NCI-H2081 (cell line): Measurements from ENCODE around the gene SLC49A3.

Experiments used
- DNase-seq, 2 experiments: peaks; one replicate each; lab custom pipeline; 2025; lab: John Stamatoyannopoulos, UW

Gene SLC49A3

DNA sequence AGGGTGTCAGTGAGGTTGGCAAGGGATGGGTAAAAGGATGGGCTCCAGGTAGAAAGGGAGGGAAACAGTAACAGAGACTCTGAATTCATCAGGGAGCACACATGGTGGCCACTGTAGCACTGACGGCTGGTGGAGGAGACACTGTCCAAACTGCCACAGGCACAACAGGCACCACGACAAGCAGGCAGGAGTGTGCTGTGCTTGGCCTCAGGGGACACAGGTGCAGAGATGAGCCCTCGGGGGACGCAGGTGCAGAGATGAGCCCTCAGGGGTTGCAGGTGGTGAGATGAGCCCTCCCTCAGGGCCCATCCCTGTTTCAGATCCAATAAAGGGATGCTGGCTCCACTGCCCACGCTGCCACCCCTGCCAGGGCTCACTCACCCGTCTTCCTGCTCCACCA is 56.0 kb downstream of the SLC49A3 start:
- no peak for DNase-seq

DNA sequence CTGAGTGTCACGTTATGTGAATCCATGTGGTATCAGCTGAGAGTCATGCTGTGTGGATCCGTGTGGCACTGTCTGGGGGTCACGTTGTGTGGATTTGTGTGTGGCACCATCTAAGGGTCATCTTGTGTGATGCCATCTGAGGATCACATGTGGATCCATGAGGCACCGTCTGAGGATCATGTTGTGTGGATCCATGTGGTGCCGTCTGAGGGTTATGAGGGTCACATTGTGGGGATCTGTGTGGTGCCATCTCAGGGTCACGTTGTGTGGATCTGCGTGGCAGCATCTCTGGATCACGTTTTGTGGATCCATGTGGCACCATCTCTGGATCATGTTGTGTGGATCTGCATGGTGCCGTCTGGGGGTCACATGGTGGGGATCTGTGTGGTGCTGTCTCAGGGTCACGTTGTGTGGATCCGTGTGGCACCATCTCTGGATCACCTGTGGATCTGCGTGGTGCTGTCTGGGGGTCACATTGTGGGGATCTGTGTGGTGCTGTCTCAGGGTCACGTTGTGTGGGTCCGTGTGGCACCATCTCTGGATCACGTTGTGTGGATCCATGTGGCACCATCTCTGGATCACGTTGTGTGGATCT is 56.7 kb downstream of the SLC49A3 start:
- DNase-seq: no peak
